ENCODE measurements around the gene CYCS. TPM values are rescaled to one million over a fixed set of nuclear protein-coding genes. Genes with fewer than 3 reads are reported as not detected.
"Not testable (repeated sequence)": the region's sequence is repeated elsewhere in the genome, so short reads cannot be mapped to it uniquely, and the experiment has no call there.

CYCS gene
- total and polyA plus RNA-seq, 7 donors: 241 to 646 (median 331) TPM

DNA sequence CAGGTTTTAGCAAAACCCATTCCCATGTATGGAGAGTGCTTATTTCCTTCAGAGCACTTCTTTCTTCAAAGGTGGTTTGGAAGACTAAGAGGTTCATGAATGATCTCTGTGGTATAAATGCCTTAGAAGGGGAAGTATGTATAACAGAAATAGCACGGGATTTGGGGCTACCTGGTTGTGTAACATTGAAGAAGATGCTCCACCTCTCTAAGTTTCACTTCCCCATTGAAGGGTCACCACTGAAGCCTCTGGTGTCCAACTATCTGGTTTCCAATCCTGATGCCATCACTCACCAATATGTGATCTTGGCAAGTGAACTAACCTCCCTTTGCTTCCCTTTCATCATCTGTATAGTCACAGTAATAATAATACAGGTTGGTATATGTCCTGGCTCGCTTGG, 37.2 kb downstream of the CYCS start:
- Histone ChIP-seq H3K27ac (no peak overlapping the region), H3K4me3 (no peak overlapping the region), H3K36me3 (ENCODE audit: insufficient read depth in 1 of 2, low read depth in 1 of 2) (no peaks in the 10 kb centered on the region), H3K27me3 (ENCODE audit: insufficient read depth in 3 of 3, low read length in 2 of 3) (peaks cover 0 to 3% (median 0%) of the 10 kb centered on the region in 3 donors), H3K9me3 (no peaks in the 10 kb centered on the region), H3K4me1 (no peaks in the 10 kb centered on the region)
- intact Hi-C loops (cut with DNase I): no loop called here
- TF ChIP-seq, protein P1, sequence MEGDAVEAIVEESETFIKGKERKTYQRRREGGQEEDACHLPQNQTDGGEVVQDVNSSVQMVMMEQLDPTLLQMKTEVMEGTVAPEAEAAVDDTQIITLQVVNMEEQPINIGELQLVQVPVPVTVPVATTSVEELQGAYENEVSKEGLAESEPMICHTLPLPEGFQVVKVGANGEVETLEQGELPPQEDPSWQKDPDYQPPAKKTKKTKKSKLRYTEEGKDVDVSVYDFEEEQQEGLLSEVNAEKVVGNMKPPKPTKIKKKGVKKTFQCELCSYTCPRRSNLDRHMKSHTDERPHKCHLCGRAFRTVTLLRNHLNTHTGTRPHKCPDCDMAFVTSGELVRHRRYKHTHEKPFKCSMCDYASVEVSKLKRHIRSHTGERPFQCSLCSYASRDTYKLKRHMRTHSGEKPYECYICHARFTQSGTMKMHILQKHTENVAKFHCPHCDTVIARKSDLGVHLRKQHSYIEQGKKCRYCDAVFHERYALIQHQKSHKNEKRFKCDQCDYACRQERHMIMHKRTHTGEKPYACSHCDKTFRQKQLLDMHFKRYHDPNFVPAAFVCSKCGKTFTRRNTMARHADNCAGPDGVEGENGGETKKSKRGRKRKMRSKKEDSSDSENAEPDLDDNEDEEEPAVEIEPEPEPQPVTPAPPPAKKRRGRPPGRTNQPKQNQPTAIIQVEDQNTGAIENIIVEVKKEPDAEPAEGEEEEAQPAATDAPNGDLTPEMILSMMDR (IDR thresholded peaks at IDR 0.05): no peak
- no peak for DNase-seq
- WGBS, 3 donors: 81 to 92% (median 83%) methylated on average over 2 of the region's 2 CpGs
- no peak for ATAC-seq

DNA sequence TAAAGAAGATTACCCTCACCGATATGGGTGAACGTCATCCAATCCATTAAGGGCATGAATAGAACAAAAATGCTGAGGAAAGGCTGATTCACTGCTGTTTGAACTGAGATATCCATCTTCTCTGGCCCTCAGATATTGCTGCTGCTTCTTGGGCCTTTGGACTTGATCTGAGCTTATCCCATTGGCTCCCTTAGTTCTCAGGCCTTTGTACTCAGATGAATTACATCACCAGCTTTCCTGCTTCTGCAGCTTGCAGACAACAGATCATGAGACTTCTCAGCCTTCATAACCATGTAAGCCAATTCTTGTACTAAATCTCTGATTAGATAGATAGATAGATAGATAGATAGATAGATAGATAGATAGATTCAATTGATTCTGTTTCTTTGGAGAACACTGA, 40.2 kb downstream of the CYCS start:
- H3K9me3 ChIP-seq: no peaks in the 10 kb centered on the region
- intact Hi-C loops (cut with DNase I): no loop called here
- no peak for ATAC-seq
- H3K27ac ChIP-seq: no peak overlapping the region
- H3K4me1 ChIP-seq: no peaks in the 10 kb centered on the region
- WGBS, 3 donors: 94 to 98% (median 98%) methylated on average over 2 of the region's 2 CpGs
- TF ChIP-seq, protein P1 (IDR thresholded peaks at IDR 0.05): no peak
- DNase-seq: no peak
- H3K36me3 ChIP-seq (ENCODE audit: insufficient read depth in 1 of 2, low read depth in 1 of 2): no peaks in the 10 kb centered on the region
- no peak overlapping the region for H3K4me3 ChIP-seq
- peaks cover 0 to 3% (median 0%) of the 10 kb centered on the region in 3 donors for H3K27me3 ChIP-seq (ENCODE audit: insufficient read depth in 3 of 3, low read length in 2 of 3)

DNA sequence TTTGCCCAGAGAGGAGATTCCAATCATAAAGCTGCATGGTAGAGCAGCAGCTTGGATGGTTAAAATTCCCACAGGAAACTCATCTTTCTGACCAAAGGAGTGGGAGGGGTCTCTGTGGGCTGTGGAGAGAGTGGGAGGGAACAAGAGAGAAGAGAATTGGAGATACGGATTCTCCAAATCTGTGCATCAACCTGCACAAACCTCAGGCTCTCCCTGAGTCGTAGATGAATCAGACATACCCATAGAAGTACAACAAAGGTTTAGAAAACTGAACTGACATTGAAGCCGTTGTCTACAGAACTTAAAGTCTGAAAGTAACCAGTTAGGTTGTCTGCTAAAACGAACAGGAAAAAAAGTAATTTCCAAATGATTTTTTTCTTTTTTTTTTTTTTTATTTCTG, 41.9 kb downstream of the CYCS start:
- TF ChIP-seq, protein P1 (IDR thresholded peaks at IDR 0.05): no peak
- no peak overlapping the region for H3K27ac ChIP-seq
- intact Hi-C loops (cut with DNase I): no loop called here
- no peak for ATAC-seq
- H3K4me1 ChIP-seq: no peaks in the 10 kb centered on the region
- DNase-seq: no peak
- no peak overlapping the region for H3K4me3 ChIP-seq
- no peaks in the 10 kb centered on the region for H3K9me3 ChIP-seq
- 73 to 76% (median 74%) methylated on average over 4 of the region's 4 CpGs for WGBS, 3 donors
- H3K36me3 ChIP-seq (ENCODE audit: insufficient read depth in 1 of 2, low read depth in 1 of 2): no peaks in the 10 kb centered on the region
- peaks cover 0 to 3% (median 0%) of the 10 kb centered on the region in 3 donors for H3K27me3 ChIP-seq (ENCODE audit: insufficient read depth in 3 of 3, low read length in 2 of 3)

DNA sequence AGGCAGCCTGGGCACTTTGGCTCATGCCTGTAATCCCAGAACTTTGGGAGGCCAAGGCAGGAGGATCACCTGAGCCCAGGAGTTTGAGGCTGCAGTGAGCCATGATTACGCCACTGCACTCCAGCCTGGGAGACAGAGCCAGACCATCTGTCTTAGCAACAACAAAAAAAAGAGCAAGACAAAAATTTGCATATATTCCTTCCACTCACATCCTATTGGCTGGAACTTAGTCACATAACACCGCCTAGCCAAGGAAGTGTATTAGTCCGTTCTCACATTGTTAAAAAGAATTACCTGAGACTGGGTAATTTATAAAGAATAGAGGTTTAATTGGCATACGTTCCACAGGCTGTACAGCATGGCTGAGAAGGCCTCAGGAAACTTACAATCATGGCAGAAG, 43.0 kb downstream of the CYCS start:
- H3K4me1 ChIP-seq; H3K4me3 ChIP-seq; intact Hi-C loops (cut with DNase I); H3K36me3 ChIP-seq (ENCODE audit: insufficient read depth in 1 of 2, low read depth in 1 of 2); DNase-seq; H3K27ac ChIP-seq; H3K9me3 ChIP-seq; ATAC-seq; H3K27me3 ChIP-seq (ENCODE audit: insufficient read depth in 3 of 3, low read length in 2 of 3): not testable (repeated sequence)
- WGBS, 3 donors: 79 to 82% (median 79%) methylated on average over 4 of the region's 4 CpGs

DNA sequence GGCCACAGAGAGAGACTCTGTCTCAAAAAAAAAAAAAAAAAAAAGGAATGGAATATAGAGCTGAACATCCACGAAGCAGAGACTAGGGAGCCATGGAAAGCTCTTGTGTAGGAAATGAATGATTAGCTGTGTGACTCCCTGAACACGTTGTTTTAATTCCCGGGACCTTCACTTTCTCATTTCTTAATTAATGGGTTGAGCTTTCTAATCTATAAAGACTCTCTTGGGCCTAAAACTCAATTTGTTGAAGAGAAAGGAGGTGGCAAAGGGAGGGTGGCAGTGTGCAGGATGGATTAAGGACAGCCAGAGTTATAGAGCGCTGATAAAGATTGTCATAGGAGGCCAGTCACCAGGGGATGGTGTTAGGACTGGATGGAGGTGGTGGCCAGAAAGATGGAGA, 48.0 kb downstream of the CYCS start:
- ATAC-seq (no peak), DNase-seq (no peak)
- Histone ChIP-seq H3K36me3 (ENCODE audit: insufficient read depth in 1 of 2, low read depth in 1 of 2) (no peaks in the 10 kb centered on the region), H3K4me3 (no peak overlapping the region), H3K27ac (no peak overlapping the region), H3K4me1 (no peaks in the 10 kb centered on the region), H3K9me3 (no peaks in the 10 kb centered on the region), H3K27me3 (ENCODE audit: insufficient read depth in 3 of 3, low read length in 2 of 3) (no peaks in the 10 kb centered on the region)
- TF ChIP-seq, protein P1 (IDR thresholded peaks at IDR 0.05): no peak
- intact Hi-C loops (cut with DNase I): no loop called here
- WGBS, 3 donors: 92 to 95% (median 94%) methylated on average over 4 of the region's 4 CpGs
